ENCODE results near the gene RAMP3. TPM values are rescaled to one million over a fixed set of nuclear protein-coding genes. Genes with fewer than 3 reads are reported as not detected.

The RAMP3 gene
- total and polyA plus RNA-seq, 10 of the 15 experiments (the other 5 are each of a cell fraction or from before 2014, with no cell fraction given), result not detected

- ChIA-PET POLR2A (no interaction called here), RAD21 (ENCODE audit: unreplicated experiment) (interaction anchor here (1.5 kb wide), 1 partner anchor 18 kb away, joined by 3 read pairs; no protein-coding TSS in a partner anchor), CTCF (interaction anchor here (0.7 to 2.6 kb wide), 3 partner anchors 17 to 283 kb away, joined by 3 to 7 read pairs (median 4); no protein-coding TSS in a partner anchor), SMC1A (ENCODE audit: uncharacterized antibody, unreplicated experiment) (interaction anchor here (0.6 to 1.0 kb wide), 3 partner anchors 124 to 238 kb away, joined by 3 read pairs; no protein-coding TSS in a partner anchor)
- in situ Hi-C loops (cut with MboI) (no loop called here), intact Hi-C loops (cut with micrococcal nuclease; ENCODE audit: unreplicated experiment) (no loop called here)
- Histone ChIP-seq H3K4me3 (no peak overlapping the region), H4K20me1 (ENCODE audit: control insufficient read depth, insufficient read depth) (no peaks in the 10 kb centered on the region), H3K27ac (ENCODE audit: control insufficient read depth, insufficient read depth) (no peak overlapping the region), H3K4me1 (ENCODE audit: control insufficient read depth, insufficient read depth, low read length) (peaks cover 3% of the 10 kb centered on the region), H3K9ac (ENCODE audit: control insufficient read depth, insufficient read depth, low read length) (no peak overlapping the region), H2AFZ (ENCODE audit: control insufficient read depth, low read depth, low read length) (no peak overlapping the region), H3K79me2 (ENCODE audit: control insufficient read depth, insufficient read depth, low read length) (no peaks in the 10 kb centered on the region), H3K36me3 (ENCODE audit: control insufficient read depth in 2 of 2, insufficient read depth in 2 of 2, low read length in 1 of 2) (no peaks in the 10 kb centered on the region), H3K27me3 (replicated peaks in 1 of 2; ENCODE audit: control insufficient read depth in 2 of 2, insufficient read depth in 2 of 2, low read length in 1 of 2) (no peaks in the 10 kb centered on the region; a peak in 1 of 4 replicates), H3K9me3 (replicated peaks; ENCODE audit: control insufficient read depth, insufficient read depth, low read length) (no peaks in the 10 kb centered on the region), H3K4me2 (ENCODE audit: control insufficient read depth, insufficient read depth) (no peak overlapping the region)
- no peak for FAIRE-seq
- no TSS peak for BruUV-seq (replicated peaks)
- no peak for ATAC-seq
- DNase-seq (ENCODE audit: low read depth, low spot score), result no peak
- TF ChIP-seq STAT1 (conservative IDR thresholded peaks at IDR 0.05) (no peak), HDAC2 (IDR thresholded peaks at IDR 0.05) (no peak), RAD21 (IDR thresholded peaks at IDR 0.05; ENCODE audit: insufficient read depth, low read depth, low read length) (no peak), HSF1 (IDR thresholded peaks at IDR 0.05; ENCODE audit: low read depth, low read length) (no peak), USF1 (IDR thresholded peaks at IDR 0.05; ENCODE audit: borderline replicate concordance, extremely low read length, insufficient read depth, low read depth, low read length) (no peak), SMAD1 (IDR thresholded peaks at IDR 0.05; ENCODE audit: low read depth, partially characterized antibody) (no peak), NFYB (IDR thresholded peaks at IDR 0.05; ENCODE audit: insufficient read depth, low read depth, low read length) (no peak), TAF1 (IDR thresholded peaks at IDR 0.05; ENCODE audit: borderline replicate concordance, low read depth, low read length) (no peak), ZBTB4 (CRISPR knock-in tag; IDR thresholded peaks at IDR 0.05) (no peak), LARP7 (IDR thresholded peaks at IDR 0.05) (no peak), IRF3 (IDR thresholded peaks at IDR 0.05) (no peak), TCF3 (IDR thresholded peaks at IDR 0.05; ENCODE audit: borderline replicate concordance, insufficient read depth, low read depth, low read length) (no peak), TBL1XR1 (IDR thresholded peaks at IDR 0.05; ENCODE audit: low read depth, low read length) (no peak), ZSCAN29 (IDR thresholded peaks at IDR 0.05) (no peak), NKRF (conservative IDR thresholded peaks at IDR 0.05) (no peak)
- 63% methylated on average over 4 of the region's 4 CpGs for WGBS (ENCODE audit: insufficient coverage, insufficient replicate concordance, low lambda C conversion rate, missing lambda C conversion rate)
Measured at GRCh38 chr7:45118292-45118691, 39.3 kb upstream of the RAMP3 start.

Data from GM12878 (cell line).